ENCODE data around the gene MRPS18B.

DNA sequence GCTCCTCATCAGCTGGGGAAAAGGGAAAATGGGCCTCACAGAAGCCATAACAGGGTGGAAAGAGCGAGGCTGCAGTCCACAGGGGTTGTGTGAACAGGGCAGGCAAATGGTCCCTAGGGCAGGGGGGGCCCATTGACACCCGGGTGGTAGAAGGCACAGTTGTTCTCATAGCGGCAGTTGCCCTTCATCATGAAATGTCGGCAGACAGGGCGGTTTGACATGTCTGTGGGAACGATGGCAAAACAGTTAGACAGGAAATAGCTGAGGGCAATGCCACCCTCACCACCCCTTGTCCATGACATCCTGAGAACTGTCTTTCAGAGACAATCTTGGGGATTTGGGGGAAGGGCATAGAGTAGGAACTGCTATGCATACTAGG lies 16.2 kb upstream of the MRPS18B start:
- TF ChIP-seq EP300 (IDR thresholded peaks at IDR 0.05): no peak
- TF ChIP-seq POLR2A (IDR thresholded peaks at IDR 0.05): no peak

Measured in suprapubic skin (tissue), 2 donors.